Vagina (tissue), 2 donors: Measurements from ENCODE around the gene TPO.

ENCODE experiments used
- CTCF ChIP-seq, 3 experiments: fragments of 450-650 bp in 2 of 3; fragments of 200-600 bp in 1 of 3; sonication (generic) in 1 of 3; IDR thresholded peaks; one replicate each; pipeline ENCODE4 v1.5.1; 2017 to 2019; ENCODE audit warnings: antibody characterized with exemption in 3 of 3, mild to moderate bottlenecking in 2 of 3, moderate library complexity in 2 of 3
- POLR2A ChIP-seq, 2 donors: fragments of 450-650 bp; IDR thresholded peaks; one replicate each; pipeline ENCODE4 v1.6.1; 2017; ENCODE audit warnings: antibody characterized with exemption in 2 of 2, mild to moderate bottlenecking in 2 of 2, moderate library complexity in 2 of 2
- POLR2AphosphoS5 ChIP-seq, 2 donors: sonication (generic); formaldehyde crosslinking; IDR thresholded peaks; one replicate each; pipeline ENCODE4 v1.9.0; 2017; ENCODE audit warnings: antibody characterized with exemption in 2 of 2, mild to moderate bottlenecking in 2 of 2, low read depth in 1 of 2; ENCODE audit not compliant: insufficient read depth in 1 of 2

GRCh38 chr2:1367601-1368000 lies 45.7 kb upstream of the TPO start:
- TF ChIP-seq CTCF (IDR thresholded peaks at IDR 0.05) (no peak), POLR2A (IDR thresholded peaks at IDR 0.05) (no peak), POLR2AphosphoS5 (IDR thresholded peaks at IDR 0.05; ENCODE audit: insufficient read depth in 1 of 2, low read depth in 1 of 2) (no peak)
